ENCODE data around the gene DNAJC24. TPM values are rescaled to one million over a fixed set of nuclear protein-coding genes. Genes with fewer than 3 reads are reported as not detected.
A peak's percentile ranks its signal among the peaks of the same experiment; 100 is the strongest.

The DNAJC24 gene
- total and polyA plus RNA-seq, 10 of the 15 experiments (the other 5 are each of a cell fraction or from before 2014, with no cell fraction given), result 10.0 to 25.4 (median 13.8) TPM

DNA sequence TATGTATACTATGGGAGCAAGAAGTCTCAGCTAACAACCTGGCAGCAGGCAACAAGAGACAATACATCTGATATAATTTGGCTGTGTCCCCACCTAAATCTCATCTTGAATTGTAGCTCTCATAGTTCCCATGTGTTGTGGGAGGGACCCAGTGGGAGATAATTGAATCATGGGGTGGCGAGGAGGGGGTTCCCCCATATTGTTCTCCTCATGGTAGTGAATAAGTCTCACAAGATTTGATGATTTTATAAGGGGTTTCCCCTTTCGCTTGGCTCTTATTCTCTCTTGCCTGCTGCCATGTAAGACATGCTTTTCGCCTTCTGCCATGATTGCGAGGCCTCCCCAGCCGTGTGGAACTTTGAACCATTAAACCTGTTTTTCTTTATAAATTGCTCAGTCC, 6.2 kb downstream of the DNAJC24 start:
- ChIA-PET CTCF (no interaction called here), SMC1A (ENCODE audit: uncharacterized antibody, unreplicated experiment) (no interaction called here), RAD21 (ENCODE audit: unreplicated experiment) (no interaction called here), POLR2A (no interaction called here)
- WGBS (ENCODE audit: insufficient coverage, insufficient replicate concordance, low lambda C conversion rate, missing lambda C conversion rate), result 100% methylated on average over 5 of the region's 5 CpGs
- H3K4me1 ChIP-seq (ENCODE audit: control insufficient read depth, insufficient read depth, low read length), result no peaks in the 10 kb centered on the region
- no peak overlapping the region for H2AFZ ChIP-seq (ENCODE audit: control insufficient read depth, low read depth, low read length)
- FAIRE-seq, result no peak
- no peaks in the 10 kb centered on the region for H4K20me1 ChIP-seq (ENCODE audit: control insufficient read depth, insufficient read depth)
- in situ Hi-C loops (cut with MboI) (no loop called here), intact Hi-C loops (cut with micrococcal nuclease; ENCODE audit: unreplicated experiment) (no loop called here)
- H3K4me3 ChIP-seq, result 0 out of 2 replicates have a peak overlapping the region, but pooled peaks have one; percentile 0
- no peak for ATAC-seq
- no peaks in the 10 kb centered on the region; the same call in none of the 2 replicates for H3K79me2 ChIP-seq (ENCODE audit: control insufficient read depth, insufficient read depth, low read length)
- H3K9ac ChIP-seq (ENCODE audit: control insufficient read depth, insufficient read depth, low read length), result no peak overlapping the region
- no peak for DNase-seq (ENCODE audit: low read depth, low spot score)
- H3K9me3 ChIP-seq (replicated peaks; ENCODE audit: control insufficient read depth, insufficient read depth, low read length), result no peaks in the 10 kb centered on the region
- no peaks in the 10 kb centered on the region for H3K36me3 ChIP-seq (ENCODE audit: control insufficient read depth in 2 of 2, insufficient read depth in 2 of 2, low read length in 1 of 2)
- TF ChIP-seq, protein P1, sequence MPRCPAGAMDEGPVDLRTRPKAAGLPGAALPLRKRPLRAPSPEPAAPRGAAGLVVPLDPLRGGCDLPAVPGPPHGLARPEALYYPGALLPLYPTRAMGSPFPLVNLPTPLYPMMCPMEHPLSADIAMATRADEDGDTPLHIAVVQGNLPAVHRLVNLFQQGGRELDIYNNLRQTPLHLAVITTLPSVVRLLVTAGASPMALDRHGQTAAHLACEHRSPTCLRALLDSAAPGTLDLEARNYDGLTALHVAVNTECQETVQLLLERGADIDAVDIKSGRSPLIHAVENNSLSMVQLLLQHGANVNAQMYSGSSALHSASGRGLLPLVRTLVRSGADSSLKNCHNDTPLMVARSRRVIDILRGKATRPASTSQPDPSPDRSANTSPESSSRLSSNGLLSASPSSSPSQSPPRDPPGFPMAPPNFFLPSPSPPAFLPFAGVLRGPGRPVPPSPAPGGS (IDR thresholded peaks at IDR 0.05; ENCODE audit: borderline replicate concordance, insufficient read depth, low read depth, low read length, poor library complexity, severe bottlenecking), result no peak
- TF ChIP-seq POLR2AphosphoS2 (IDR thresholded peaks at IDR 0.05; ENCODE audit: low read depth, low read length) (no peak), ETV6 (conservative IDR thresholded peaks at IDR 0.05 in 1 of 2, IDR thresholded peaks at IDR 0.05 in 1 of 2; ENCODE audit: borderline replicate concordance in 1 of 2, low read depth in 1 of 2) (no peak), MYB (IDR thresholded peaks at IDR 0.05; ENCODE audit: borderline replicate concordance, low read depth, low read length) (no peak), SIX5 (IDR thresholded peaks at IDR 0.05; ENCODE audit: low read depth, low read length, severe bottlenecking) (no peak), NFYB (IDR thresholded peaks at IDR 0.05; ENCODE audit: insufficient read depth, low read depth, low read length) (no peak), ASH2L (IDR thresholded peaks at IDR 0.05; ENCODE audit: borderline replicate concordance, low read depth) (no peak), IRF4 (IDR thresholded peaks at IDR 0.05; ENCODE audit: low read depth, low read length) (no peak), YBX1 (IDR thresholded peaks at IDR 0.05) (no peak), PAX8 (IDR thresholded peaks at IDR 0.05) (no peak), YY1 (IDR thresholded peaks at IDR 0.05; ENCODE audit: low read depth, low read length) (no peak), TCF7 (IDR thresholded peaks at IDR 0.05; ENCODE audit: borderline replicate concordance) (no peak), TBL1XR1 (IDR thresholded peaks at IDR 0.05; ENCODE audit: low read depth, low read length) (no peak), NFYA (IDR thresholded peaks at IDR 0.05; ENCODE audit: borderline replicate concordance, low read depth, low read length) (no peak), SRF (IDR thresholded peaks at IDR 0.05; ENCODE audit: low read depth in 2 of 2, low read length in 2 of 2) (no peak)
- TF ChIP-seq, protein P2, sequence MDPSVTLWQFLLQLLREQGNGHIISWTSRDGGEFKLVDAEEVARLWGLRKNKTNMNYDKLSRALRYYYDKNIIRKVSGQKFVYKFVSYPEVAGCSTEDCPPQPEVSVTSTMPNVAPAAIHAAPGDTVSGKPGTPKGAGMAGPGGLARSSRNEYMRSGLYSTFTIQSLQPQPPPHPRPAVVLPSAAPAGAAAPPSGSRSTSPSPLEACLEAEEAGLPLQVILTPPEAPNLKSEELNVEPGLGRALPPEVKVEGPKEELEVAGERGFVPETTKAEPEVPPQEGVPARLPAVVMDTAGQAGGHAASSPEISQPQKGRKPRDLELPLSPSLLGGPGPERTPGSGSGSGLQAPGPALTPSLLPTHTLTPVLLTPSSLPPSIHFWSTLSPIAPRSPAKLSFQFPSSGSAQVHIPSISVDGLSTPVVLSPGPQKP (IDR thresholded peaks at IDR 0.05; ENCODE audit: low read depth, low read length), result no peak
- no peak overlapping the region for H3K27ac ChIP-seq (ENCODE audit: control insufficient read depth, insufficient read depth)
- H3K27me3 ChIP-seq (replicated peaks in 1 of 2; ENCODE audit: control insufficient read depth in 2 of 2, insufficient read depth in 2 of 2, low read length in 1 of 2), result no peaks in the 10 kb centered on the region
- no TSS peak for BruUV-seq (replicated peaks)
- no peak overlapping the region for H3K4me2 ChIP-seq (ENCODE audit: control insufficient read depth, insufficient read depth)

Measured in GM12878 (cell line).